Measurements from ENCODE around the gene SMTNL2.
A peak's percentile ranks its signal among the peaks of the same experiment; 100 is the strongest.

The SMTNL2 gene

GRCh38 chr17:4559966-4560365 is 24.4 kb upstream of the SMTNL2 start:
- H3K9me2 ChIP-seq (ENCODE audit: low read depth, low read length) = no peaks in the 10 kb centered on the region
- H3K4me3 ChIP-seq (ENCODE audit: low read depth, low read length, poor library complexity, severe bottlenecking) = no peak overlapping the region
- H3K9ac ChIP-seq (ENCODE audit: low read length) = no peak overlapping the region
- no peaks in the 10 kb centered on the region; the same call in 1 of the 2 replicates for H3K36me3 ChIP-seq (ENCODE audit: insufficient read depth, low read length)
- peaks cover under 1% of the 10 kb centered on the region for H3K79me2 ChIP-seq (ENCODE audit: insufficient read depth, low read length)
- no peak overlapping the region for H3K27ac ChIP-seq (ENCODE audit: low read depth, low read length, poor library complexity, severe bottlenecking)
- no peak overlapping the region for H2AFZ ChIP-seq (ENCODE audit: low read length)
- H3F3A ChIP-seq (ENCODE audit: insufficient read depth, low read length) = no peaks in the 10 kb centered on the region
- no peaks in the 10 kb centered on the region for H4K20me1 ChIP-seq (ENCODE audit: insufficient read depth, low read length)
- TF ChIP-seq CTCF (IDR thresholded peaks at IDR 0.05; ENCODE audit: low read length) = no peak
- no peak for TF ChIP-seq EZH2 (IDR thresholded peaks at IDR 0.05; ENCODE audit: borderline replicate concordance, low read length)
- H3K27me3 ChIP-seq (ENCODE audit: insufficient read depth, low read length) = no peaks in the 10 kb centered on the region; the same call in 1 of the 2 replicates
- H3K4me1 ChIP-seq (ENCODE audit: insufficient read depth, low read length, severe bottlenecking) = peaks cover 27% of the 10 kb centered on the region
- no peak overlapping the region for H3K4me2 ChIP-seq (ENCODE audit: low read length)
- no peaks in the 10 kb centered on the region for H3K9me3 ChIP-seq (ENCODE audit: low read length)

- no peak within 1 kb of the TSS for H3K4me2 ChIP-seq (ENCODE audit: low read length)
- no peaks in the 10 kb centered on the region; the same call in 1 of the 2 replicates for H3K27me3 ChIP-seq (ENCODE audit: insufficient read depth, low read length)
- TF ChIP-seq EZH2 (IDR thresholded peaks at IDR 0.05; ENCODE audit: borderline replicate concordance, low read length) = no peak
- TF ChIP-seq CTCF (IDR thresholded peaks at IDR 0.05; ENCODE audit: low read length) = no peak
- H3K4me1 ChIP-seq (ENCODE audit: insufficient read depth, low read length, severe bottlenecking) = peaks cover 27% of the 10 kb centered on the region
- H3K4me3 ChIP-seq (ENCODE audit: low read depth, low read length, poor library complexity, severe bottlenecking) = no peak within 1 kb of the TSS
- H3K9me2 ChIP-seq (ENCODE audit: low read depth, low read length) = no peaks in the 10 kb centered on the region
- H3K36me3 ChIP-seq (ENCODE audit: insufficient read depth, low read length) = no peaks in the 10 kb centered on the region
- H3K27ac ChIP-seq (ENCODE audit: low read depth, low read length, poor library complexity, severe bottlenecking) = no peak within 1 kb of the TSS
- no peaks in the 10 kb centered on the region for H3F3A ChIP-seq (ENCODE audit: insufficient read depth, low read length)
- H3K9ac ChIP-seq (ENCODE audit: low read length) = no peak within 1 kb of the TSS
- no peaks in the 10 kb centered on the region for H3K79me2 ChIP-seq (ENCODE audit: insufficient read depth, low read length)
- H4K20me1 ChIP-seq (ENCODE audit: insufficient read depth, low read length) = no peaks in the 10 kb centered on the region
- H3K9me3 ChIP-seq (ENCODE audit: low read length) = no peaks in the 10 kb centered on the region
- H2AFZ ChIP-seq (ENCODE audit: low read length) = no peak within 1 kb of the TSS
These were observed 23.9 kb upstream of the SMTNL2 start, which contains the start of gene GGT6 for GRCh38 chr17:4560421-4560820. TSS of gene GGT6 (minus strand) at chr17:4560577. CDS start at chr17:4560521, 56 bp downstream.

GRCh38 chr17:4560837-4561256 is 23.5 kb upstream of the SMTNL2 start:
- no peak overlapping the region for H3K4me2 ChIP-seq (ENCODE audit: low read length)
- H3K9ac ChIP-seq (ENCODE audit: low read length) = no peak overlapping the region
- no peaks in the 10 kb centered on the region for H3F3A ChIP-seq (ENCODE audit: insufficient read depth, low read length)
- H3K9me3 ChIP-seq (ENCODE audit: low read length) = no peaks in the 10 kb centered on the region
- peaks cover 23% of the 10 kb centered on the region for H3K4me1 ChIP-seq (ENCODE audit: insufficient read depth, low read length, severe bottlenecking)
- no peak for TF ChIP-seq EZH2 (IDR thresholded peaks at IDR 0.05; ENCODE audit: borderline replicate concordance, low read length)
- peak; percentile 29; the same call in 1 of the 2 replicates for TF ChIP-seq CTCF (IDR thresholded peaks at IDR 0.05; ENCODE audit: low read length)
- H3K27me3 ChIP-seq (ENCODE audit: insufficient read depth, low read length) = no peaks in the 10 kb centered on the region; the same call in 1 of the 2 replicates
- H4K20me1 ChIP-seq (ENCODE audit: insufficient read depth, low read length) = no peaks in the 10 kb centered on the region
- no peak overlapping the region for H3K4me3 ChIP-seq (ENCODE audit: low read depth, low read length, poor library complexity, severe bottlenecking)
- H3K9me2 ChIP-seq (ENCODE audit: low read depth, low read length) = no peaks in the 10 kb centered on the region
- H3K27ac ChIP-seq (ENCODE audit: low read depth, low read length, poor library complexity, severe bottlenecking) = no peak overlapping the region
- no peak overlapping the region for H2AFZ ChIP-seq (ENCODE audit: low read length)
- no peaks in the 10 kb centered on the region for H3K79me2 ChIP-seq (ENCODE audit: insufficient read depth, low read length)
- no peaks in the 10 kb centered on the region for H3K36me3 ChIP-seq (ENCODE audit: insufficient read depth, low read length)

Measured in OCI-LY1 (cell line).